Measurements from ENCODE around the gene IRS1.

DNA sequence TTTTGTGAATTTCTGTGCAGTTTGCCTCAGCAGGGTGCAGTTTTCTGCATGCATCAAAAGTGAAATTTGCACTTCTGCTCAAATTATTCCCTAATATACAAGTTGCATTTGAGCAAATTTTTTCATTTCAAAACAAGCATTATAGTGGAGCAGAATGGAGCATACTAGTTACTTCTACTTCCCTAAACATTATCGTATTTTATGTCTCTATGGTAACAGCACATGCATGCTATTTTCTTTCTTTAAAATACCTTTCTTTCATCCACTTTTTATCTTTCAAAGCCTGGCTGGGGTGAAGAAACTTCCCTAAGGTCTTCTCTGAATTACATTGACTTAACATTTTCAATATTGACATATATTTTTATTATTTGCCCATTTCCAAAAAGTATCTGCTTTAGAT is 47.5 kb upstream of the IRS1 start:
- TF ChIP-seq, protein P1, sequence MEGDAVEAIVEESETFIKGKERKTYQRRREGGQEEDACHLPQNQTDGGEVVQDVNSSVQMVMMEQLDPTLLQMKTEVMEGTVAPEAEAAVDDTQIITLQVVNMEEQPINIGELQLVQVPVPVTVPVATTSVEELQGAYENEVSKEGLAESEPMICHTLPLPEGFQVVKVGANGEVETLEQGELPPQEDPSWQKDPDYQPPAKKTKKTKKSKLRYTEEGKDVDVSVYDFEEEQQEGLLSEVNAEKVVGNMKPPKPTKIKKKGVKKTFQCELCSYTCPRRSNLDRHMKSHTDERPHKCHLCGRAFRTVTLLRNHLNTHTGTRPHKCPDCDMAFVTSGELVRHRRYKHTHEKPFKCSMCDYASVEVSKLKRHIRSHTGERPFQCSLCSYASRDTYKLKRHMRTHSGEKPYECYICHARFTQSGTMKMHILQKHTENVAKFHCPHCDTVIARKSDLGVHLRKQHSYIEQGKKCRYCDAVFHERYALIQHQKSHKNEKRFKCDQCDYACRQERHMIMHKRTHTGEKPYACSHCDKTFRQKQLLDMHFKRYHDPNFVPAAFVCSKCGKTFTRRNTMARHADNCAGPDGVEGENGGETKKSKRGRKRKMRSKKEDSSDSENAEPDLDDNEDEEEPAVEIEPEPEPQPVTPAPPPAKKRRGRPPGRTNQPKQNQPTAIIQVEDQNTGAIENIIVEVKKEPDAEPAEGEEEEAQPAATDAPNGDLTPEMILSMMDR (IDR thresholded peaks at IDR 0.05; ENCODE audit: low read depth, low read length): no peak
- TF ChIP-seq EZH2phosphoT487 (IDR thresholded peaks at IDR 0.05; ENCODE audit: low read depth): no peak
